OCI-LY3 (cell line): ENCODE results near the gene ST8SIA2.

Source experiments
- H2AFZ ChIP-seq: fragments of 200-600, 300-600 bp; shearing (Covaris generic); 2 replicates; pipeline ENCODE4 v1.6.0; 2014; ENCODE audit warnings: antibody characterized with exemption, low read depth, low read length
- H3K27ac ChIP-seq: fragments of 200-600, 300-600 bp; sonication (generic); 2 replicates; pipeline ENCODE4 v1.5.1; 2014; ENCODE audit warnings: mild to moderate bottlenecking, low read length, moderate library complexity, mixed read lengths
- H3K27me3 ChIP-seq: fragments of 200-600, 300-600 bp; sonication (generic); 2 replicates; pipeline ENCODE4 v1.6.1; 2014; ENCODE audit warnings: low read depth, low read length, mixed read lengths
- H3K36me3 ChIP-seq: fragments of 200-600, 300-600 bp; sonication (generic); replicated peaks from 2 replicates; pipeline ENCODE3; 2014; ENCODE audit warnings: low read depth, low read length, mixed read lengths
- H3K4me1 ChIP-seq: fragments of 300-600, 200-600 bp; sonication (generic); 2 replicates; pipeline ENCODE4 v1.6.1; 2014; ENCODE audit warnings: low read length, mixed read lengths
- H3K4me2 ChIP-seq: fragments of 200-600, 300-600 bp; sonication (generic); 2 replicates; pipeline ENCODE4 v1.6.1; 2014; ENCODE audit warnings: low read length, mixed read lengths
- H3K4me3 ChIP-seq: fragments of 300-600, 200-600 bp; sonication (generic); 2 replicates; pipeline ENCODE4 v1.5.1; 2014; ENCODE audit warnings: antibody characterized with exemption, mild to moderate bottlenecking, low read length, moderate library complexity
- H3K79me2 ChIP-seq: fragments of 300-600, 200-600 bp; shearing (Covaris generic); 2 replicates; pipeline ENCODE4 v1.6.1; 2014; ENCODE audit warnings: mild to moderate bottlenecking, low read length, mixed read lengths
- H3K9ac ChIP-seq: fragments of 300-600, 200-600 bp; shearing (Covaris generic); 2 replicates; pipeline ENCODE4 v1.6.0; 2014; ENCODE audit warnings: mild to moderate bottlenecking, low read length, moderate library complexity
- H3K9me3 ChIP-seq: fragments of 200-600, 300-600 bp; shearing (Covaris generic); 2 replicates; pipeline ENCODE4 v1.6.1; 2014; ENCODE audit warnings: low read length, mixed read lengths; ENCODE audit not compliant: insufficient read depth
- H4K20me1 ChIP-seq: fragments of 200-600, 300-600 bp; sonication (generic); 2 replicates; pipeline ENCODE4 v1.6.1; 2016; ENCODE audit warnings: low read length, mixed read lengths; ENCODE audit not compliant: insufficient read depth
- CTCF ChIP-seq: fragments of 200-600, 300-600 bp; sonication (generic); IDR thresholded peaks from 2 replicates; pipeline ENCODE4 v1.5.1; 2014; ENCODE audit warnings: antibody characterized with exemption, low read length, low read depth
- EZH2phosphoT487 ChIP-seq: fragments of 200-600 bp; shearing (Covaris generic); IDR thresholded peaks from 2 replicates; pipeline ENCODE4 v1.6.1; 2018; ENCODE audit warnings: antibody characterized with exemption, mixed run types, low read depth

Gene ST8SIA2

GRCh38 chr15:92413510-92413909 lies 19.8 kb downstream of the ST8SIA2 start:
- TF ChIP-seq CTCF (no peak), EZH2phosphoT487 (no peak)
- H3K4me2 ChIP-seq = no peak overlapping the region
- H3K9me3 ChIP-seq = no peaks in the 10 kb centered on the region
- peaks cover 45% of the 10 kb centered on the region for H3K27me3 ChIP-seq
- H3K9ac ChIP-seq = no peak overlapping the region
- no peaks in the 10 kb centered on the region for H3K79me2 ChIP-seq
- H3K4me1 ChIP-seq = no peaks in the 10 kb centered on the region
- H3K4me3 ChIP-seq = no peak overlapping the region
- no peaks in the 10 kb centered on the region for H3K36me3 ChIP-seq
- no peaks in the 10 kb centered on the region for H4K20me1 ChIP-seq
- no peak overlapping the region for H3K27ac ChIP-seq
- H2AFZ ChIP-seq = no peak overlapping the region

- H3K27ac ChIP-seq = no peak overlapping the region
- H3K27me3 ChIP-seq = peaks cover 42% of the 10 kb centered on the region
- no peaks in the 10 kb centered on the region for H4K20me1 ChIP-seq
- no peaks in the 10 kb centered on the region for H3K36me3 ChIP-seq
- no peak overlapping the region for H3K4me2 ChIP-seq
- no peaks in the 10 kb centered on the region for H3K9me3 ChIP-seq
- no peak overlapping the region for H2AFZ ChIP-seq
- H3K4me1 ChIP-seq = no peaks in the 10 kb centered on the region
- no peak overlapping the region for H3K9ac ChIP-seq
- no peak for TF ChIP-seq EZH2phosphoT487
- TF ChIP-seq CTCF = no peak
- H3K79me2 ChIP-seq = no peaks in the 10 kb centered on the region
- no peak overlapping the region for H3K4me3 ChIP-seq
Measured at GRCh38 chr15:92415639-92416297, 22.1 kb downstream of the ST8SIA2 start.

- H3K4me1 ChIP-seq = no peaks in the 10 kb centered on the region
Measured at GRCh38 chr15:92416557-92416956, 22.9 kb downstream of the ST8SIA2 start.

GRCh38 chr15:92417716-92418115 lies 24.0 kb downstream of the ST8SIA2 start:
- no peaks in the 10 kb centered on the region for H3K36me3 ChIP-seq
- H3K27ac ChIP-seq = no peak overlapping the region
- H3K27me3 ChIP-seq = peaks cover 47% of the 10 kb centered on the region
- no peak overlapping the region for H3K9ac ChIP-seq
- no peaks in the 10 kb centered on the region for H3K4me1 ChIP-seq
- H3K4me3 ChIP-seq = no peak overlapping the region
- no peaks in the 10 kb centered on the region for H3K79me2 ChIP-seq
- no peak overlapping the region for H3K4me2 ChIP-seq
- TF ChIP-seq EZH2phosphoT487 (no peak), CTCF (no peak)
- no peaks in the 10 kb centered on the region for H4K20me1 ChIP-seq
- H3K9me3 ChIP-seq = no peaks in the 10 kb centered on the region
- no peak overlapping the region for H2AFZ ChIP-seq

More at GRCh38 chr15:92416557-92416956, 22.9 kb downstream of the ST8SIA2 start:
- Histone ChIP-seq H3K9ac (no peak overlapping the region), H3K27me3 (peaks cover 43% of the 10 kb centered on the region), H3K27ac (no peak overlapping the region), H2AFZ (no peak overlapping the region), H4K20me1 (no peaks in the 10 kb centered on the region), H3K9me3 (no peaks in the 10 kb centered on the region), H3K4me2 (no peak overlapping the region), H3K79me2 (no peaks in the 10 kb centered on the region), H3K36me3 (no peaks in the 10 kb centered on the region), H3K4me3 (no peak overlapping the region)
- TF ChIP-seq EZH2phosphoT487 = no peak
- TF ChIP-seq CTCF = no peak
